Stimulated activated CD4-positive, alpha-beta T cell treated with anti-CD3 and anti-CD28 coated beads, Interleukin-4, amount 100 ng/mL, for 24 hours (primary cell): Measurements from ENCODE around the gene COL28A1.
"Not testable (repeated sequence)": the region's sequence is repeated elsewhere in the genome, so short reads cannot be mapped to it uniquely, and the experiment has no call there.

ENCODE experiments used
- DNase-seq: peaks from one replicate; pipeline ENCODE4 v3.0.0-alpha.2; 2020

Gene COL28A1

DNA sequence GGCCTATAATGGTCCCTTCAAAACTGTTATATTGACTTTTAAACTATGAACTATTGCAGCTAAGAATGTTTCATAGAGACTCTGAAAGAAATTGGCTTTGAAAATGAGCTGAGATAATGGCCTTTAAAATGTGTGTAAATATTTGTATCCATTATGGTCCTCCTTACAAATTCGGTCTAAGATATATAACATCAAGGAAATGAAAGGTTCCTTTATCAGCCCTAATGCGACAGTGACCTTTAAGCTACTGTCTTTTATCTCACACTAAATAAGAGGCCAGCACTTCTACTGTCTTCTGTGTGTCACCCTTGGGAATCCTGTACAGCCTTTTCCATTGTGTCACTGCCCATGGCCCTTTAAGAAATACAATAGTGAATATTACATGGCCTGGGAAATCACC, 19.5 kb downstream of the COL28A1 start:
- no peak for DNase-seq

DNA sequence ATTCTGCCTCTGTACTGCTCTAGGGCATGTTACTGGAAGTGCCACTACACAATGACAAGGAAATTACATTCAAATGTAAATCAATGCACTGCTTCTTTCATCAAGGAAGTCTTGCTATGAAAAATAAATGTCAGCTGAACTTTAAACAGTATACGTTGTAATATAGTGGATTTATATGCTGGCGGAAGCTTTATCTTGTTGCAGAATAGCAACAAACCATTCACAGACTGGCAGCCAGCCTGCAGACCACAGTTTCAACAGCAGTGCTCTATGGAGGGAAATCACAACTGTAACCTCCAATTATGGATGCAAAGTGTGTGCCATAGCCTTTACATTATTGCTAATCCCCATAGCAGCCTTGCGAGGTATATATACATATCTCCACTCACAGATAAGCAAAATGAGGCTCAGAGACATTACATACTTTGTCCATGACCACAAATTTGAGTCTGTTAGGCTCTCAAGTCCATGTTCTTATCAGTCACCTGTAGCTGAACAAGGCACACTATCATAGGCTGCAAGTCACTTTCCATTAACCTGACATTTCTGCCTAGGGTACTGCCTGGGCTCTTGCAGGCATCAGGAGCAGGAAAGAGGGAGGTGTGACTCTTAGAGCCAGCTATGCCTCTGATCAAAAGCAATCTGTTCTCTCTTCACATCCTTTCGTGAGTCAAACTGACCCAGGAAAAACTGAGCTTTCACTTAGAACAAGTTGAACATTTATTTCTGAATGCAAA, 22.6 kb downstream of the COL28A1 start:
- DNase-seq = no peak

DNA sequence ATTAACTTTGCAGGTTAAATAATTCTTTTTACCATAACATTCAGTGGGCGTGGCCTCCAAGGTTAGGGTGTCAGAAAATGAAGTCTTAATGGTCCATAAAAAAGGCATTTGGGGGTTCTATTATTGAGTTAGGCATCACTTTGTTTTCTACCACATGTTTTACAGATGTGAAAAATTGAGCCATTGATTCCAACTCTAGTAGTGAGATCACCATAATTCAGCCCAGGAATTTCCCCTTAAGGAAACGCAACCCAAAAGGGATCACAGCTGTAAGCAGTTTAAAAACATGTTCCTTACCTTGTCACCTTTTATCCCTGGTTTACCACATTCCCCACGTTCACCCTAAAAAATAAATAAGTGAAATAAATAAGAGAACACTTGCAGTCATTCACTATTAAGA, 24.9 kb downstream of the COL28A1 start:
- no peak for DNase-seq

DNA sequence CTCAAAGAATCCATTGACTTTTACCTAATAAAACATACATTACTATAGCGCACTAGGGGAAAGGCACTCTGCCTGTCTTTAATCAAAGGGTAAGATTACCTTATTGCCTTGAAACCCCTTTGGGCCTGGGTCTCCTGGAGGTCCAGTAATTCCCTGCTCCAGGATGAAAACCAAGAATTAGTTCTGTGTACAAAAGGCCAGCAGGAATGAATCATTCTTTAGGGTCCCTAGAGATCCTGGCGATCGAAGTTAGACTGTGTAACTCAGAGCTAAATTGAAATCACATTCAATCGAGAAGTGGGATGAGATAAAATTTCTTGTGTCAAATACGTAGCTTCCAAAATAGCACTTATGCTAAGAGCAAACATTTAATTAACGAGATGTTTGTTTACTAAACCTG, 29.8 kb downstream of the COL28A1 start:
- no peak for DNase-seq

DNA sequence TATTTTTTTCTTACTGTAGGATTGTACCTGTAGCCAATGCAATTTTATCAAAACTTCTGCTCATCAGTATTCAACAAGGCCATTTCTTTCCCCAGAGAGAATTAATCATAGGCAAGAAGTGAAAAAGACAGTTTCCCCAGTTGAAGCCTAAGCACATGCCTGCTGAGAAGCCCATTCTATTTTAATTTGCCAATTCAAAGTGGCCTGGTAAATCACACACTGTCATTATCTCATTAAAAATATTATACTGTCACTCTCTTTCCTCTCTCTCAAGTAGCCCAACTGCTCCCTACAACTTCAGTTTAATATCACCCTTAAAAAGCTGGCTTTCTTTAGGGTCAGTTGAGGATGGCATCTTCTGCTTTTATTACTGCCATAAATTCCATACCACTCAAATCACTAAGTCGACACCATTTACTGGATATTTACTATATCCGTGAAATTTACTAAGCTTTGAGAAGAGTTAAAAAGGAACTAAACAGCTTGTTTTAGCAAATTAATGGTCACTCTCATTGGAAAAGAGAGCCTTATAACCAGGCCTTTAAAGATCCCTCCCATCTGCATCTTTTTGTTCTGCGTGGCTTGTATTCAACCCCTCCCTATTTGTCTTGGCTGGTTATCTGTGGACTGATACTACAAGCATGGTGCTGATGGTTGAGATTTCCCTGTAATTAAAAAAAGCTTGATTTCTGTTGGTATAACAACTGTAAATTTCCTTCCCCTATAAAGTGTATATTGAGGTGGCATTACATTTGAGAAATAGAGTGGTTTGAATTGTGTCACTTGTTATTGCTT, 30.6 kb downstream of the COL28A1 start:
- no peak for DNase-seq

DNA sequence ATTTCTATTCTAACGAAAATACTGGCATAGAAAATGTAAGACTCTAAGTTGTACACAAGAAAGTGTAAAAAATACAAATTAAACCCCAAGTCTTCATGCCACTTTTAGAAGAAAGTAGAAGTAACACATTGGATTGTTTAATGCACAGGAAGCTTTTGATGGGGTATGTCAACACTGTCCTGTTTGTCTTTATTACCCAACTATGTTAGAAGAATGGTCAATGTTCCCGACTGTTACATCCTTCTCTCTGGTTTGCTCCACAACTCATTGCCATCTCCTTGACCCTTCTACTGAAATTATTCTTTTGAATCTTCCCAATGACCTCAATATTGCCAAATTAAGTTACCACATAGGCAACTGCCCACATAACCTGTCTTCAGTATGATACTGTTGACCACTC, 35.8 kb downstream of the COL28A1 start:
- no peak for DNase-seq

DNA sequence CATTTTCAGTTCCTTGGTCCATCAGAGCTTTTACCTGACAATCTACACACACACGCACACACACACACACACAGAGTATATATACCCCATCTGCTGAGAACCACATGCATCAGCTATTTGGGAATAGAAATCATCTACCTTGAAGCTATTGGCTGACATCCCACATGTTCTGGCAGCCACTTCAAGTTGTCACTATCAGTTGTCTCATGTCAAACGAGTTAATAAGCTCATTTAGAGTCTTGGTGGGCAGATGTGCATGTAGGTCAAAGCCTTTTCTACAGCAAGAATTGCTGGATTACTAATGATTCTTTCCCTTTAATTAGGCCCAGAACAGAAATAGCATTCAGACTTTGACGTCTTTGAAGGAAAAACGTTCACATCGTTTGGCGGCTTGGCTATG, 36.8 kb downstream of the COL28A1 start:
- DNase-seq = no peak

DNA sequence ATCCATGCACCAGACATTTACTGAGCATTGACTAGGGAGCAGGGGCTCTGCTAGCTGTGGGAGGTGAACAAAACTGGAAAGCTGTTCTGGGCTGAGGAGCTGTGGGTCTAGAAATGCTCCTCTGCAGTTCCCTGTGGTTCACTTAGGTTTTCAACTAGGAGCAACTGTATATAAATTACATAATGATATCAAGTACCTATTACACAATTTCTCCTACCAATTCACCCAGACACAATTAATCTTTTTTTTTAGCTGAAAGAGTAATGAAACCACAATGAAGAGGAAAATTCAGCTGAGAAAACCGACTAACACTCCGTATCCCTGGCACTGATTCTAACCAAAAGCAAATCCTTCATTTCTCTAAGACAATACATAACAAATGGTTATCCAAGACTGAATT, 39.4 kb downstream of the COL28A1 start:
- DNase-seq = no peak

DNA sequence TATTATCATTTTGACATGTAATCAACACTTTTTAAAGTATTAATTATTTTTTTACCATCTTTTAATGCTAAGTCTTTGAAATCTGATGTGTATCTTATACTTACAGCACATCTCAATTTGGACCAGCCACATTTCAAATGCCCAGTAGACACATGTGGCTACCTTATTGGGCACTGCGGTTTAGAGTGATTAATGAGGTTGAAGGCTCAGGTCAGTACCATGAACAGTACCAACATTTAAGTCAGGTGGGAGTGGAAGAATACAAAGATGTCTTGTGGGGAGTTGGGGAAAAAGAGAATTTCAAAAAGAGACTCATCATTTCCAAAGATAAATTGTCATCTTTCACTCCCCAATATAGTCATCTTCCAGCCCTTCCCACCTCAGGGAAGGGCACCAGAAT, 40.5 kb downstream of the COL28A1 start:
- DNase-seq = no peak

DNA sequence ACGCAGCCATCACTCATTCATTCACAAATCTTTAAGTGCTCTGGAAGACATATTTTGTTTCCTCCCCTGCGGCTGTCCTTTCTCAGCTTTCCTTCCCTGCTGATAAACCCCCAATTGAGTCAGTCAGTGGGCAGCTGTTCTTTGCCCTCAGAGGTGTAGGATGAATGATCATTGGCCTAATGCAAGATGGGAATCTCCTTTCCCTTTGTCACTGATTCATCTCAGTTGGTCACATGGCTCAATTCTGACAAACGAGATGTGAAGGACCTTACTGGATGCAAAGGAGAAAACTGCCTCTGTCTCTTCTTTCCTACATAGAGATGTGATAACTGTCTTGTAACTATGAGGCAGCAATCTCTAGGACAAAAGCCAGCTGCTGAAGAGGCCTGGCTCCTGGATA, 44.6 kb downstream of the COL28A1 start:
- no peak for DNase-seq

DNA sequence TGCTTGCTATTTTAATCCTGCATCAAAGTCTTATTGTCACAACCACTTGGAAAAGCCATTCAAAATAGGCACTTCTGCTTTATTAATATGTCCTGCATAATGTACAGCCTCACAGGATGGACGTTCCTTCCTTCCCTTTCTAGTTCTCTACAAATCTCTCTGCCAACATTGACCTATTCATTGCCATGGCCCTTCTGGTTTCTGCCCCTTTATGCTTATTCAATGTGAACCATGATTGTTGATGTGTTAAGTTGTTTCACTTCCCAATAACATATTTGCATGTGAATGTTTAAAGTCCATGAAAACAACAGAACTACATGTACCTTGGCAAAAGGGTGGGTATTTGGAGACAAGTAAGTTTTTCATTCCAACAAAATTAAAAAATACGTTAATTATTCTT, 45.7 kb downstream of the COL28A1 start:
- no peak for DNase-seq

DNA sequence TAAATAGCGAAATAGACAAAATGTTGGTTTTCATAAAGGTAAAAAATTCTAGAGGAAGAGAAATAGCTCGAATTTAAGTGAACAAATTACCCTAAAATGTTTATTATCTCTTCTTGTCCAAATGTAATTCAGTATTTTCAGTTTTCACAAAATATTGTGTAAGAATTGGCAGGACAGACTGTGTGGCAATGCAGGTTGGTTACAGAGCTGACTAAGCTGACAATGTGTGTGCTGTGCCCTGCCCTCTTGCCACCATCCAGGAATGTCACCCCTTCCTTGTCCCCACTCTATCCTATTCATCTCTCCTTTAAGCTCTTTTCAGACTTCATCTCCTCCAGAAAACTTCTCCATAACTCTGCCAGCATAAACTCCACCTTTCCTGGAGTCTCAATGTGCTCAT, 46.1 kb downstream of the COL28A1 start:
- no peak for DNase-seq

DNA sequence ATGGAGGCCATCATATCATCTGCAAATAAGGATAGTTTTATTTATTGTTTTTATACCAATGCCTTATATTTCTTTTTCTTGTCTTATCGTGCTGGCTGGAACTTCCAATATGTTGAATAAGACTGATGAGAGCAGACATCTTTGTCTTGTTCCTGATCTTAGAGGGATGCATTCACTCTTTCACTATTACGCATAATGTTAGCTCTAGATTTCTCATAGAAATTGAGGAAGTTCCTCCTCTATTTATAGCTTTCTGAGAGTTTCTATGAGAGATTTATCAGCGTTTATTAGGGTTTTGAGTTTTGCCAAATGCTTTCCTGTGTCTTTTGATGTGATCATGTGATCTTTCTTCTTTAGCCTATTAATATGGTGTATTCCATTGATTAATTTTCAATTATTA, 49.3 kb downstream of the COL28A1 start:
- DNase-seq = no peak

DNA sequence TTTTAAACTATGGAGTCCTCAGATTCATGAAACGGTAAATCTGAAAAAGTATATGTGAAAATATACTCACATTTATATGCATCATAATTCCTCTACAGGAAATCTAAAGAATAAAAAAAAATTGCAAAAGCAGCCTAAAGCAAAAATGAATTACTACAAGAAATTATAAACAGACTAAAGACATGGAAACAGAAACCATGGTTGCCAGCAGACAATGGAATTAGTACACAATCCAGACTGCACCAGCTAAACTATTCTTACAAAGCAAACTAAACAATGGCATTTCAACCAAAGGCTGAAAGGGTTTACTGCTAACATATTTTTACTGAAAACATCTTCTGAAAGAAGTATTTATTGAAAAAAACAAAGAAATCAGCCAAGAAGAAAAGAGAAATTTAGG, 51.6 kb downstream of the COL28A1 start:
- no peak for DNase-seq

DNA sequence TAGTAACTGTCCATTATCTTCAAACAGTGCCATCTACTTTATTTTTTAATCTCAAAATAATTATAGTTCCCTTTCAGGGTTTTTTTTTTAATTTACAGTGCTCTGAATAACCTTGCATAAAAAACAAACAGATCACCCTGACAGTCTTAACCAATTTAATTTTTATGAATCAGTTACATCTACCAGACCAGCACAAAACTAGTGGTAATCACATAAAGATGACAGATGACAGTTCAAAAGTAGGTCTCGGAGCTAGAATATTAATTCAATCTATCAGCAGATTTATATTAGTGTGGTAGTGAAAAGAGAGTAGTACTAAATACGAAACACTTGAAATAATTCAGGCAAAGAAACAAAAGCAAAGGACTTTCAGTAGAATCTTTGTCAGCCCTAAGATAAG, 53.9 kb downstream of the COL28A1 start:
- no peak for DNase-seq

DNA sequence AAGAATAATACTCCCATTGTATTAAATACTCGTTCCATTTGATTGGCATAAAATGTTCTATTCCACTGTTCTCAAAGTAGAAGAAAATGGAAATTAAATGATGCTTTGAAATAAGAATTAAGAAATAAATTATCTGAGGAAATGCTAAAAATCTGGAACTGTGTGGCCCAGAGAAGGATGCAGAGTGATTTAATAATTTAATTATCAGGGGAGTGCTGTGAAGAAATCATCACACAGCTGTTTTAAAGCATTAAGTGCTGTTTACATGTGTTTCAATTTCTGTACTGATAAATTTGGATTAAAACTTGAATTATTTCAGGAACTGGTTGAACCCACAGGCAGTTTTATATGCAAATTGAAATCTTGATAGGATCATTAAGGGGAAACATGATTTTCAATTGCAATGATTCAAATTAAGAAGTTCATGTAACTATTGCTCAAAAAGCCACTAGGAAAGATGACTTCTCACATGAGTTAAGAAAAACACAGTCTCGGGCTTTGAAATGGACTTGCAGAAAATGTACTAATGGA, 56.3 kb downstream of the COL28A1 start:
- no peak for DNase-seq

DNA sequence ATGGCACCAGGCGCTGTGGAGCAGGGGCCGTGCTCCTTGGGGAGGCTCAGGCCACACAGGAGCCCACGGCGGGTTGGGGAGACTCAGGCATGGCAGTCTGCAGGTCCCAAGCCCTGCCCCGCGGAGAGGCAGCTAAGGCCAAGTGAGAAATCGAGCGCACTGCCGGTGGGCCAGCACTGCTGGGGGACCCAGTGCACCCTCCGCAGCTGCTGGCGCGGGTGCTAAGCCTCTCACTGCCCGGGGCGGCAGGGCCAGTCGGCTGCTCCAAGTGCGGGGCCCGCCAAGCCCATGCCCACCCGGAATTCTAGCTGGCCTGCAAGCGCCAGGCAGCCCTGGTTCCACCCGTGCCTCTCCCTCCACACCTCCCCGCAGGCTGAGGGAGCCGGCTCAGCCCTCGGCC, 57.1 kb downstream of the COL28A1 start:
- DNase-seq = no peak

DNA sequence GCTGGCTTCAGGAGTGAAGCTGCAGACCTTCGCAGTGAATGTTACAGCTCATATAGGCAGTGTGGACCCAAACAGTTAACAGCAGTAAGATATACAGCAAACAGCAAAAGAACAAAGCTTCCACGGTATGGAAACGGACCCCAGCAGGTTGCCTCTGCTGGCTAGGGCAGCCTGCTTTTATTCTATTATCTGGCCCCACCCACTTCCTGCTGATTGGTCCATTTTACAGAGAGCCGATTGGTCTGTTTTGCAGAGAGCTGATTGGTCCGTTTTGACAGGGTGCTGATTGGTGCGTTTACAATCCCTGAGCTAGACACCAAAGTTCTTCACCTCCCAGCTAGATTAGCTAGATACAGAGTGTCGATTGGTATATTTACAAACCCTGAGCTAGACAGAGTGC, 58.0 kb downstream of the COL28A1 start:
- DNase-seq = not testable (repeated sequence)

DNA sequence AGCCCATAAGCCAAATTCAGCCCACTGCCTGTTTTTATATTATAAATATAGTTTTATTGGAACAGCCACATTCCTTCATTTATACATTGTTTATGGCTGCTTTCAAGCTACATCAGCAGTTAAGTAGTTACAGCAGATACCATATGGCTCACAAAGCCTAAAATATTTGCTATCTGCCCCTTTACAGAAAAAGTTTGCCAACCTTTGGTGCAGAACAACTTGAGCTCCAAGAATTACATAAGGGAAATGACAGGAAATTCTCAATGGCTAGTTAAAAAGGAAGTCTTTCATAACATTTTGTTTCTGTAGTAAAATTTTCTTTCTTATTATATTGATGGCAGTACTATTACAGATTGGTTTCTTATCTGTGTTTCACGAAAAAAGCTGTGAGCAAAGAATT, 59.3 kb downstream of the COL28A1 start:
- no peak for DNase-seq

DNA sequence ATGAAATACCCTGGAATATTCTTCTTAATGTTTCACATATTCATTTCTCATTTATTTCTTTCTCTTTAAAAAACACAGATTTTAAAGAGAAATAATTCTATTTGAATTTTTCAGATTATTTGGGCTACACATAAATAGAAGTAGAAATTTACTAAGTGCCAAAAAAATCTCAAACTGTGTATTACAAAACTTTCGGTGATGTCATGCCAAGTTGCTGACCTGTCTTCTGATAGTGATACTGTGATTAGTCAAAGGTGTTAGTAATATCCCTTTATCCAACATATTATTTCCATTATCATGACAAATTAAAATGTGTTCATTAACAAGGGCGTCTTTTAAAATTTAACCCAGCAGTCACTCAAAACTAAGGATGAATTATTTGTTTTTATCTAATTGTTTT, 60.1 kb downstream of the COL28A1 start:
- DNase-seq = no peak

DNA sequence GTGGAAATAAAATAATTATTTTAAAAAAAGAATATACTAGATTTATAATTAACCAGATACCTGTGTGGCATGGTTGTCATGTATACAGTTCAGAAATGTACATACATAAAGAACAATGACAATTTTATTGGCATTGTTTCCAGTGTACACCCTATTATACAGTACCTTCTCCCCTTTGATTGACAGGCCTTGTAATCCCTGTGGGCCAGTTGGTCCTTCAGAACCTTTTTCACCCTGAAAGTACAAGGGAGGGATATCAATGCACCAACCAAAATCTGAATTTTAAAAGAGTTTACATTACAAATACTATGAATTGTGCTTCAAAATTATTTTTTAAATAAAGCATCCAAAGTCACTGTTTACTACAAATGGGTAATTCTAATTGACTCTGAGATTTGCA, 61.2 kb downstream of the COL28A1 start:
- DNase-seq = no peak

DNA sequence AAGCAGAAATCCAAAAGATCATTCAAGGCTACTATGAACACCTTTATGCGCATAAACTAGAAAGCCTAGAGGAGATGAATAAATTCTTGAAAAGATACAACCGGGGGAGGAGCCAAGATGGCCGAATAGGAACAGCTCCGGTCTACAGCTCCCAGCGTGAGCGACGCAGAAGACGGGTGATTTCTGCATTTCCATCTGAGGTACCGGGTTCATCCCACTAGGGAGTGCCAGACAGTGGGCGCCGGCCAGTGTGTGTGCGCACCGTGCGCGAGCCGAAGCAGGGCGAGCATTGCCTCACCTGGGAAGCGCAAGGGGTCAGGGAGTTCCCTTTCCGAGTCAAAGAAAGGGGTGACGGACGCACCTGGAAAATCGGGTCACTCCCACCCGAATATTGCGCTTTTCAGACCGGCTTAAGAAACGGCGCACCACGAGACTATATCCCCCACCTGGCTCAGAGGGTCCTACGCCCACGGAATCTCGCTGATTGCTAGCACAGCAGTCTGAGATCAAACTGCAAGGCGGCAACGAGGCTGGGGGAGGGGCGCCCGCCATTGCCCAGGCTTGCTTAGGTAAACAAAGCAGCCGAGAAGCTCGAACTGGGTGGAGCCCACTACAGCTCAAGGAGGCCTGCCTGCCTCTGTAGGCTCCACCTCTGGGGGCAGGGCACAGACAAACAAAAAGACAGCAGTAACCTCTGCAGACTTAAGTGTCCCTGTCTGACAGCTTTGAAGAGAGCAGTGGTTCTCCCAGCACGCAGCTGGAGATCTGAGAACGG, 70.5 kb downstream of the COL28A1 start:
- DNase-seq = not testable (repeated sequence)

DNA sequence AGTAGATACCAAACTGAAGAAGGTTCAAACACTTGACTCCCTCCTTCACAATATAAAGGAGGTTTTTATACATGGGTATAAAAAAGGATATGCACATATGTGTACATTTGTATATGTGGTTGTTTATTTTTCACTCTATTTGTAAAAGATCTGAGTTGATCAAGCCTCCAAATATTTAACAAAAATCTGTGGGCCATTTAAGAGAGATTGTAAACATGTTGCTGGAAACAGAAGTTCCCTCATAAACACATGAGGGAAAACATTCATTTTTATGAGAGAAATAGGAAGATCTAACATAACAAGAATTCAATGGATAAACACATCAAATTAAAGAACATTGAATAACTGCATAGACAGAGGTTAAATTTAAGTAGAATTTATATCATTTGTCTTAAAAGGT, 81.7 kb downstream of the COL28A1 start:
- DNase-seq = no peak

DNA sequence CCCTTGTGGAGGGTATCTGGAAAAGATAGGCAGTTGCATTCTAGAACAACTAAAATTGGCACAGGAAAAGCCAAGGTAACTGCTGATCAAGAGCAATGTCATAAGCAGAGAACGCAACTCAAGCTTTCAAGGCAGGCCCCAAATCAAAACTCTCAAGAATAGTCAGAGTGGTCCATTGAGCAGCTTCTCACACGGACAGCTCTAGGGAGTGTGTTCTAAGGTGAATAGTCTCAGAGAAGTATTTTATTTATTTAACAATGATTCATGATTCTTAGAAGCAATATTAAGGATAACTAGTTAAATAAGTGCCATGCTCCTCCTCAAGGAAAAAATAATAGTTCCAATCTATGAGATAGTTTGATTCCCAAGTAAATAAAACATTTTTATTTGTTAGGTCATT, 83.0 kb downstream of the COL28A1 start:
- no peak for DNase-seq
